HepG2 (cell line): ENCODE measurements around the gene BICRAL. TPM values are rescaled to one million over a fixed set of nuclear protein-coding genes. Genes with fewer than 3 reads are reported as not detected.

Experiments
- ATAC-seq: fragments of 200-7000 bp; cut with Tn5 transposase; 3 replicates; pipeline ENCODE4 v1.9.1; 2020; ENCODE audit warnings: mild to moderate bottlenecking, moderate library complexity
- BruUV-seq: library from RNA; stranded (reverse); fragments of 400-500 nt; replicated peaks from 2 replicates; lab custom pipeline; 2021; lab: Mats Ljungman, UMichigan
- CTCF ChIA-PET: fragments of 300-600 bp; formaldehyde crosslinking; extraction: SDS; loops from one replicate; lab custom pipeline; 2021; ENCODE audit warnings: low total read pairs, inconsistent platforms, low intra/inter-chr PET ratio; lab: Yijun Ruan, JAX
- POLR2A ChIA-PET: fragments of 350-600 bp; sonication (Branson Sonifier 250); formaldehyde crosslinking; loops from one replicate; lab custom pipeline; 2020; ENCODE audit warnings: antibody characterized with exemption, inconsistent platforms; lab: Yijun Ruan, JAX
- DNase-seq: peaks from one replicate; pipeline ENCODE4 v3.0.0-alpha.2; 2015; ENCODE audit warnings: low spot score
- FAIRE-seq: peaks from 3 replicates; lab custom pipeline; 2011; peaks lifted over from hg19 to GRCh38; lab: Jason Lieb, UNC
- H2AFZ ChIP-seq: one replicate; pipeline ENCODE4 v1.6.1; 2011; ENCODE audit warnings: low read length, inconsistent platforms
- H3K27ac ChIP-seq: fragments of 300-600 bp; 3 replicates; pipeline ENCODE4 v1.8.0; 2011; ENCODE audit warnings: mixed run types, mild to moderate bottlenecking, mixed read lengths, low read length, inconsistent platforms; ENCODE audit not compliant: insufficient read depth; ENCODE audit errors: extremely low read length
- H3K27me3 ChIP-seq, 2 experiments: fragments of 200-600 bp in 1 of 2; 2 replicates in 1 of 2; 3 replicates in 1 of 2; pipeline versions ENCODE4 v1.6.0 to v1.8.0; 2011; ENCODE audit warnings: low read length in 2 of 2, mild to moderate bottlenecking in 2 of 2, moderate library complexity in 2 of 2, inconsistent platforms in 1 of 2; ENCODE audit not compliant: insufficient read depth in 2 of 2, control insufficient read depth in 1 of 2
- H3K36me3 ChIP-seq, 2 experiments: fragments of 200-600 bp in 1 of 2; replicated peaks in 1 of 2; 2 replicates in 1 of 2; 3 replicates in 1 of 2; pipeline versions ENCODE4 v1.5.1 to v1.8.0; 2011; ENCODE audit warnings: low read length in 2 of 2, inconsistent platforms in 1 of 2; ENCODE audit not compliant: insufficient read depth in 2 of 2, control insufficient read depth in 1 of 2
- H3K4me1 ChIP-seq: 2 replicates; pipeline ENCODE4 v1.5.1; 2012; ENCODE audit warnings: low read length, inconsistent platforms; ENCODE audit not compliant: insufficient read depth
- H3K4me2 ChIP-seq: 2 replicates; pipeline ENCODE4 v1.6.0; 2011; ENCODE audit warnings: low read depth, low read length, inconsistent platforms
- H3K4me3 ChIP-seq, 3 experiments: fragments of 200-600 bp in 1 of 3; sonication (generic), shearing (Covaris generic) in 1 of 3; replicated peaks in 1 of 3; 2 replicates each; pipeline ENCODE4 v1.5.1; 2011 to 2016; ENCODE audit warnings: low read length in 3 of 3, inconsistent platforms in 2 of 3, low read depth in 2 of 3, mild to moderate bottlenecking in 2 of 3, control low read depth in 1 of 3, mixed read lengths in 1 of 3; ENCODE audit not compliant: insufficient read depth in 1 of 3
- H3K79me2 ChIP-seq: one replicate; pipeline ENCODE4 v1.6.1; 2011; ENCODE audit warnings: low read length, inconsistent platforms; ENCODE audit not compliant: insufficient read depth
- H3K9ac ChIP-seq: 2 replicates; pipeline ENCODE4 v1.6.0; 2011; ENCODE audit warnings: mild to moderate bottlenecking, low read depth, low read length, inconsistent platforms; ENCODE audit not compliant: insufficient read depth
- H3K9me3 ChIP-seq: 2 replicates; pipeline ENCODE4 v1.5.1; 2012; ENCODE audit warnings: mild to moderate bottlenecking, low read length
- H4K20me1 ChIP-seq: 2 replicates; pipeline ENCODE4 v1.6.0; 2011; ENCODE audit warnings: inconsistent platforms, mild to moderate bottlenecking, low read length, moderate library complexity; ENCODE audit not compliant: insufficient read depth
- ETV6 ChIP-seq: sonication (generic); formaldehyde crosslinking; conservative IDR thresholded peaks from 2 replicates; pipeline ENCODE4 v1.4.0; 2020; ENCODE audit warnings: missing genetic modification reagents
- ISX ChIP-seq: sonication (generic); formaldehyde crosslinking; conservative IDR thresholded peaks from 2 replicates; pipeline ENCODE4 v1.5.0; 2020; ENCODE audit warnings: missing genetic modification reagents
- MIXL1 ChIP-seq: IDR thresholded peaks from 2 replicates; pipeline ENCODE4 v1.6.1; 2016
- NFYC ChIP-seq: IDR thresholded peaks from 2 replicates; pipeline ENCODE4 v1.6.1; 2016; ENCODE audit warnings: missing genetic modification reagents, missing compliant biosample characterization
- NR2F2 ChIP-seq: IDR thresholded peaks from 2 replicates; pipeline ENCODE4 v1.6.1; 2012; ENCODE audit warnings: low read depth, inconsistent platforms, borderline replicate concordance
- PRMT3 ChIP-seq: sonication (generic); formaldehyde crosslinking; IDR thresholded peaks from 2 replicates; pipeline ENCODE4 v1.8.1; 2022; ENCODE audit warnings: low read depth, mild to moderate bottlenecking, moderate library complexity, missing genetic modification reagents, borderline replicate concordance
- SMAD9 ChIP-seq: sonication (generic); formaldehyde crosslinking; IDR thresholded peaks from 2 replicates; pipeline ENCODE4 v1.5.1; 2020; ENCODE audit warnings: mild to moderate bottlenecking, missing genetic modification reagents
- SMC3 ChIP-seq: IDR thresholded peaks from 2 replicates; pipeline ENCODE4 v1.6.1; 2011; ENCODE audit warnings: low read length, improper control_type of control experiment
- STAG1 ChIP-seq: sonication (generic); formaldehyde crosslinking; IDR thresholded peaks from 2 replicates; pipeline ENCODE4 v1.4.0; 2020; ENCODE audit warnings: missing genetic modification reagents
- TMF1 ChIP-seq: sonication (generic); formaldehyde crosslinking; IDR thresholded peaks from 2 replicates; pipeline ENCODE4 v1.8.1; 2022; ENCODE audit warnings: low read depth, missing genetic modification reagents
- TP53 ChIP-seq: sonication (generic); formaldehyde crosslinking; conservative IDR thresholded peaks from 2 replicates; pipeline ENCODE4 v1.4.0; 2020; ENCODE audit warnings: missing genetic modification reagents
- ZIK1 ChIP-seq: sonication (generic); formaldehyde crosslinking; IDR thresholded peaks from 2 replicates; pipeline ENCODE4 v1.5.0; 2020; ENCODE audit warnings: mild to moderate bottlenecking, low read depth, missing genetic modification reagents, borderline replicate concordance
- ZKSCAN8 ChIP-seq: IDR thresholded peaks from 2 replicates; pipeline ENCODE4 v1.6.1; 2016; ENCODE audit warnings: borderline replicate concordance, missing genetic modification reagents, missing compliant biosample characterization
- ZNF256 ChIP-seq: sonication (generic); formaldehyde crosslinking; conservative IDR thresholded peaks from 2 replicates; pipeline ENCODE4 v1.4.0; 2020; ENCODE audit warnings: missing genetic modification reagents
- ZNF558 ChIP-seq: sonication (generic); formaldehyde crosslinking; IDR thresholded peaks from 2 replicates; pipeline ENCODE4 v1.9.0; 2022; ENCODE audit warnings: mild to moderate bottlenecking, missing genetic modification reagents, borderline replicate concordance
- ZNF766 ChIP-seq: sonication (generic); formaldehyde crosslinking; IDR thresholded peaks from 2 replicates; pipeline ENCODE4 v1.5.0; 2020; ENCODE audit warnings: missing genetic modification reagents, borderline replicate concordance
- ZNF839 ChIP-seq: sonication (generic); formaldehyde crosslinking; IDR thresholded peaks from 2 replicates; pipeline ENCODE4 v1.4.0; 2020; ENCODE audit warnings: missing genetic modification reagents, mild to moderate bottlenecking, borderline replicate concordance
- WGBS: methylation state at CpG from one replicate; pipeline ENCODE4 v1.1.6; 2017; ENCODE audit warnings: low lambda C conversion rate; 5-methylcytosine and 5-hydroxymethylcytosine counted together
- in situ Hi-C: cut with HindIII; loops from 2 replicates; pipeline ENCODE4 v1.10.0; 2017; ENCODE audit warnings: low pct_unique_long_range_greater_than_20kb; ENCODE audit not compliant: extremely low pct_ligation_motif_present
- intact Hi-C: fragments of 100-400 bp; cut with micrococcal nuclease; formaldehyde crosslinking; loops from one replicate; pipeline ENCODE4 v1.10.0; 2022; ENCODE audit not compliant: unreplicated experiment
- polyA plus RNA-seq, 8 experiments: library from polyadenylated mRNA; depleted of rRNA in 3 of 8; stranded (reverse) in 7 of 8; unstranded in 1 of 8; fragments of >200 nt; fragmentation: Illumina TruSeq in 4 of 8; extraction: Trizol in 4 of 8; gene quantifications; 2 replicates each; pipeline versions ENCODE4 v1.2.1 to v1.2.3, GENCODE V29; 2011 to 2016; ENCODE audit warnings: low read depth in 4 of 8, missing spikeins in 1 of 8, mixed read lengths in 1 of 8; ENCODE audit not compliant: insufficient read depth in 1 of 8
- total RNA-seq, 5 experiments: library from RNA; depleted of rRNA; stranded (reverse); fragments of >200 nt; fragmentation: Illumina TruSeq; extraction: Trizol; gene quantifications; 2 replicates each; pipeline ENCODE4 v1.2.3, GENCODE V29; 2016; ENCODE audit warnings: low read depth in 1 of 5
- TF ChIP-seq, protein P1 (sequence below): sonication (generic); formaldehyde crosslinking; IDR thresholded peaks from 2 replicates; pipeline ENCODE4 v1.4.0; 2020; ENCODE audit warnings: mild to moderate bottlenecking, low read depth, missing genetic modification reagents
- TF ChIP-seq, protein P2 (sequence below): sonication (generic); formaldehyde crosslinking; IDR thresholded peaks from 2 replicates; pipeline ENCODE4 v1.9.0; 2021; ENCODE audit warnings: missing genetic modification reagents, borderline replicate concordance
- TF ChIP-seq, protein P3 (sequence below): sonication (generic); formaldehyde crosslinking; IDR thresholded peaks from 2 replicates; pipeline ENCODE4 v1.5.1; 2020; ENCODE audit warnings: missing genetic modification reagents, mild to moderate bottlenecking, borderline replicate concordance

BICRAL gene
- total and polyA plus RNA-seq, 2 of the 13 experiments (the other 11 are each of a cell fraction or from before 2014, with no cell fraction given), result 5.0 to 13.5 TPM

- Histone ChIP-seq H3K27me3 (no peaks in the 10 kb centered on the region), H4K20me1 (no peaks in the 10 kb centered on the region), H3K27ac (peak overlapping the region; percentile 27), H3K4me3 (no peak overlapping the region), H2AFZ (no peak overlapping the region), H3K4me2 (no peak overlapping the region), H3K9ac (no peak overlapping the region), H3K36me3 (peaks cover 0 to 4% of the 10 kb centered on the region in 2 experiments; a peak in 2 of 5 replicates), H3K79me2 (no peaks in the 10 kb centered on the region), H3K9me3 (no peaks in the 10 kb centered on the region), H3K4me1 (peaks cover 26% of the 10 kb centered on the region)
- no peak for FAIRE-seq
- 94% methylated on average over 2 of the region's 2 CpGs for WGBS
- ATAC-seq, result no peak
- ChIA-PET POLR2A (interaction anchor here (0.5 kb wide), 1 partner anchor 65 kb away, joined by 3 read pairs; no protein-coding TSS in a partner anchor), CTCF (no interaction called here)
- DNase-seq, result no peak
- TF ChIP-seq ZNF839 (no peak), ZNF766 (CRISPR knock-in tag) (no peak), NR2F2 (no peak), TP53 (no peak), ZKSCAN8 (no peak), PRMT3 (CRISPR knock-in tag) (no peak), ZIK1 (CRISPR knock-in tag) (no peak), ISX (CRISPR knock-in tag) (no peak), SMAD9 (CRISPR knock-in tag) (no peak), ZNF558 (CRISPR knock-in tag) (no peak), TMF1 (no peak), ETV6 (CRISPR knock-in tag) (no peak), MIXL1 (CRISPR knock-in tag) (no peak), STAG1 (CRISPR knock-in tag) (no peak), ZNF256 (CRISPR knock-in tag) (no peak), NFYC (no peak), SMC3 (no peak)
- TF ChIP-seq, protein P1, sequence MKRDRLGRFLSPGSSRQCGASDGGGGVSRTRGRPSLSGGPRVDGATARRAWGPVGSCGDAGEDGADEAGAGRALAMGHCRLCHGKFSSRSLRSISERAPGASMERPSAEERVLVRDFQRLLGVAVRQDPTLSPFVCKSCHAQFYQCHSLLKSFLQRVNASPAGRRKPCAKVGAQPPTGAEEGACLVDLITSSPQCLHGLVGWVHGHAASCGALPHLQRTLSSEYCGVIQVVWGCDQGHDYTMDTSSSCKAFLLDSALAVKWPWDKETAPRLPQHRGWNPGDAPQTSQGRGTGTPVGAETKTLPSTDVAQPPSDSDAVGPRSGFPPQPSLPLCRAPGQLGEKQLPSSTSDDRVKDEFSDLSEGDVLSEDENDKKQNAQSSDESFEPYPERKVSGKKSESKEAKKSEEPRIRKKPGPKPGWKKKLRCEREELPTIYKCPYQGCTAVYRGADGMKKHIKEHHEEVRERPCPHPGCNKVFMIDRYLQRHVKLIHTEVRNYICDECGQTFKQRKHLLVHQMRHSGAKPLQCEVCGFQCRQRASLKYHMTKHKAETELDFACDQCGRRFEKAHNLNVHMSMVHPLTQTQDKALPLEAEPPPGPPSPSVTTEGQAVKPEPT, result no peak
- TF ChIP-seq, protein P2, sequence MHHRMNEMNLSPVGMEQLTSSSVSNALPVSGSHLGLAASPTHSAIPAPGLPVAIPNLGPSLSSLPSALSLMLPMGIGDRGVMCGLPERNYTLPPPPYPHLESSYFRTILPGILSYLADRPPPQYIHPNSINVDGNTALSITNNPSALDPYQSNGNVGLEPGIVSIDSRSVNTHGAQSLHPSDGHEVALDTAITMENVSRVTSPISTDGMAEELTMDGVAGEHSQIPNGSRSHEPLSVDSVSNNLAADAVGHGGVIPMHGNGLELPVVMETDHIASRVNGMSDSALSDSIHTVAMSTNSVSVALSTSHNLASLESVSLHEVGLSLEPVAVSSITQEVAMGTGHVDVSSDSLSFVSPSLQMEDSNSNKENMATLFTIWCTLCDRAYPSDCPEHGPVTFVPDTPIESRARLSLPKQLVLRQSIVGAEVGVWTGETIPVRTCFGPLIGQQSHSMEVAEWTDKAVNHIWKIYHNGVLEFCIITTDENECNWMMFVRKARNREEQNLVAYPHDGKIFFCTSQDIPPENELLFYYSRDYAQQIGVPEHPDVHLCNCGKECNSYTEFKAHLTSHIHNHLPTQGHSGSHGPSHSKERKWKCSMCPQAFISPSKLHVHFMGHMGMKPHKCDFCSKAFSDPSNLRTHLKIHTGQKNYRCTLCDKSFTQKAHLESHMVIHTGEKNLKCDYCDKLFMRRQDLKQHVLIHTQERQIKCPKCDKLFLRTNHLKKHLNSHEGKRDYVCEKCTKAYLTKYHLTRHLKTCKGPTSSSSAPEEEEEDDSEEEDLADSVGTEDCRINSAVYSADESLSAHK, result no peak
- TF ChIP-seq, protein P3, sequence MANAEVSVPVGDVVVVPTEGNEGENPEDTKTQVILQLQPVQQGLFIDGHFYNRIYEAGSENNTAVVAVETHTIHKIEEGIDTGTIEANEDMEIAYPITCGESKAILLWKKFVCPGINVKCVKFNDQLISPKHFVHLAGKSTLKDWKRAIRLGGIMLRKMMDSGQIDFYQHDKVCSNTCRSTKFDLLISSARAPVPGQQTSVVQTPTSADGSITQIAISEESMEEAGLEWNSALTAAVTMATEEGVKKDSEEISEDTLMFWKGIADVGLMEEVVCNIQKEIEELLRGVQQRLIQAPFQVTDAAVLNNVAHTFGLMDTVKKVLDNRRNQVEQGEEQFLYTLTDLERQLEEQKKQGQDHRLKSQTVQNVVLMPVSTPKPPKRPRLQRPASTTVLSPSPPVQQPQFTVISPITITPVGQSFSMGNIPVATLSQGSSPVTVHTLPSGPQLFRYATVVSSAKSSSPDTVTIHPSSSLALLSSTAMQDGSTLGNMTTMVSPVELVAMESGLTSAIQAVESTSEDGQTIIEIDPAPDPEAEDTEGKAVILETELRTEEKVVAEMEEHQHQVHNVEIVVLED (CRISPR knock-in tag), result no peak
- in situ Hi-C loops, result no loop called here
- no TSS peak for BruUV-seq
- intact Hi-C loops, result no loop called here
Measured at GRCh38 chr6:42846505-42846904, 64.7 kb downstream of the BICRAL start.
